Suppressor macrophage (primary cell): Measurements from ENCODE around the gene OR52E8.

Source experiments
- DNase-seq, 4 experiments: peaks; one replicate each; pipeline ENCODE4 v3.0.0-alpha.2; 2020 to 2022
- total RNA-seq, 17 experiments: gene quantifications; one replicate each; lab custom pipeline; 2026; ENCODE audit warnings: mixed read lengths in 6 of 17, inconsistent platforms in 3 of 17; lab: John Stamatoyannopoulos, UW

The OR52E8 gene
- total RNA-seq, result 0 to 0.22 (median 0) reads per million in 17 experiments

- DNase-seq, result no peak
Measured at GRCh38 chr11:5857590-5857989, at the start of gene OR52E8. OR52E8 (minus strand) TSS chr11:5857690; CDS start chr11:5857690, 0 bp downstream.

- DNase-seq, result no peak
Measured at GRCh38 chr11:5899534-5899933, 42.0 kb upstream of the OR52E8 start.

GRCh38 chr11:5892908-5893307 is 35.4 kb upstream of the OR52E8 start, which contains the start of gene OR52E5:
OR52E5 (plus strand) TSS chr11:5893208; CDS start chr11:5900777, 7,569 bp downstream.
- DNase-seq, result no peak

- peak in 3 of 4 experiments; percentile 3 to 59 (median 31) for DNase-seq
Measured at GRCh38 chr11:5891216-5891800, 33.8 kb upstream of the OR52E8 start.

GRCh38 chr11:5887661-5888060 is 30.2 kb upstream of the OR52E8 start:
- no peak for DNase-seq

GRCh38 chr11:5887172-5887571 is 29.7 kb upstream of the OR52E8 start:
- no peak for DNase-seq

- DNase-seq, result no peak
Measured at GRCh38 chr11:5881756-5882155, 24.3 kb upstream of the OR52E8 start.

- no peak for DNase-seq
Measured at GRCh38 chr11:5880329-5880728, 22.8 kb upstream of the OR52E8 start, which contains the start of gene OR52E4. OR52E4 (plus strand) TSS chr11:5880629; CDS start chr11:5884293, 3,664 bp downstream.

GRCh38 chr11:5878564-5878963 is 21.1 kb upstream of the OR52E8 start:
- no peak for DNase-seq

- no peak for DNase-seq
Measured at GRCh38 chr11:5865826-5866225, 8.3 kb upstream of the OR52E8 start.

GRCh38 chr11:5851002-5851401 is 6.5 kb downstream of the OR52E8 start:
- DNase-seq, result no peak

- DNase-seq, result no peak
Measured at GRCh38 chr11:5847711-5848110, 9.8 kb downstream of the OR52E8 start.

- DNase-seq, result peak in 1 of 4 experiments; percentile 5
Measured at GRCh38 chr11:5846701-5847100, 10.8 kb downstream of the OR52E8 start.

- no peak for DNase-seq
Measured at GRCh38 chr11:5841797-5842196, 15.7 kb downstream of the OR52E8 start, which contains the start of gene OR52E6. OR52E6 (minus strand) TSS chr11:5841897; CDS start chr11:5841897, 0 bp downstream.

- DNase-seq, result no peak
Measured at GRCh38 chr11:5837695-5838094, 19.8 kb downstream of the OR52E8 start.

GRCh38 chr11:5833446-5833845 is 24.0 kb downstream of the OR52E8 start:
- no peak for DNase-seq

GRCh38 chr11:5831196-5831829 is 26.2 kb downstream of the OR52E8 start:
- no peak for DNase-seq

GRCh38 chr11:5818245-5818886 is 39.1 kb downstream of the OR52E8 start:
- peak in 1 of 4 experiments; percentile 9 for DNase-seq

- peak; percentile 49 to 90 (median 72) for DNase-seq
Measured at GRCh38 chr11:5815534-5815933, 42.0 kb downstream of the OR52E8 start.

GRCh38 chr11:5809905-5810795 is 47.3 kb downstream of the OR52E8 start:
- peak in 2 of 4 experiments; percentile 17 to 29 for DNase-seq

- peak; percentile 9 to 26 (median 24) for DNase-seq
Measured at GRCh38 chr11:5809122-5809519, 48.4 kb downstream of the OR52E8 start.

- peak; percentile 87 to 92 (median 90) for DNase-seq
Measured at GRCh38 chr11:5808500-5809121, 48.9 kb downstream of the OR52E8 start, which contains the start of gene OR52N2. OR52N2 (plus strand) TSS chr11:5808924; CDS start chr11:5820336, 11,412 bp downstream.
